H1 (cell line): ENCODE measurements around the gene TNRC6C. TPM values are rescaled to one million over a fixed set of nuclear protein-coding genes. Genes with fewer than 3 reads are reported as not detected.

ENCODE experiments used
- ASH2L ChIP-seq: fragments of 200-600, 300-600 bp; sonication (generic); IDR thresholded peaks from one replicate; pipeline ENCODE4 v1.7.1; 2017; ENCODE audit warnings: low read length
- JUND ChIP-seq: IDR thresholded peaks from 2 replicates; pipeline ENCODE4 v1.6.1; 2011; ENCODE audit warnings: mild to moderate bottlenecking, improper control_type of control experiment, low read length
- polyA plus RNA-seq, 7 experiments: library from polyadenylated mRNA; depleted of rRNA in 3 of 7; stranded (reverse) in 5 of 7; unstranded in 2 of 7; fragments of >200 nt in 5 of 7; fragments of 200-250 nt in 2 of 7; gene quantifications; 1 replicate in 5 of 7; 2 replicates in 1 of 7; 4 replicates in 1 of 7; pipeline versions ENCODE4 v1.2.1 to v1.2.3, GENCODE V29; 2011 to 2013; ENCODE audit warnings: missing spikeins in 2 of 7, mixed read lengths in 2 of 7
- total RNA-seq: library from RNA; stranded (reverse); fragmentation: NEBNext Ultra II Directional; extraction: Animal tissue kit (Norgen Biotek cat#: 25700); gene quantifications from 2 replicates; pipeline ENCODE4 v1.2.1, GENCODE V29; 2021

The TNRC6C gene
- total and polyA plus RNA-seq, 2 of the 8 experiments (the other 6 are each of a cell fraction or from before 2014, with no cell fraction given): 2.8 to 28.9 TPM

- TF ChIP-seq ASH2L: no peak
- no peak for TF ChIP-seq JUND
These were observed 31.8 kb downstream of the TNRC6C start (continued) for GRCh38 chr17:77990301-77990700.
